Heart left ventricle (tissue), 16 donors: ENCODE data around the gene RAD51B. TPM values are rescaled to one million over a fixed set of nuclear protein-coding genes. Genes with fewer than 3 reads are reported as not detected.
A peak's percentile ranks its signal among the peaks of the same experiment; 100 is the strongest.

Source experiments
- ATAC-seq, 4 donors: fragments of 200-7000 bp; cut with Tn5 transposase; one replicate each; pipeline ENCODE4 v1.9.1; 2020 to 2022; ENCODE audit warnings: moderate library complexity in 4 of 4, mild to moderate bottlenecking in 3 of 4, moderate number of reproducible peaks in 1 of 4
- DNase-seq, 5 donors: peaks; one replicate each; pipeline ENCODE4 v3.0.0-alpha.2; 2020
- H3K27ac ChIP-seq, 12 donors: fragments of 200-600 bp; sonication (generic) in 4 of 12; one replicate each; pipeline versions ENCODE4 v1.5.0 to v1.8.0; 2016 to 2022; ENCODE audit warnings: mild to moderate bottlenecking in 2 of 12
- H3K27me3 ChIP-seq, 9 donors: fragments of 200-600 bp; sonication (generic) in 2 of 9; one replicate each; pipeline versions ENCODE4 v1.5.1 to v1.8.0; 2016 to 2022; ENCODE audit warnings: mild to moderate bottlenecking in 3 of 9
- H3K36me3 ChIP-seq, 9 donors: fragments of 200-600 bp; sonication (generic) in 2 of 9; one replicate each; pipeline versions ENCODE4 v1.5.0 to v1.8.0; 2018 to 2022; ENCODE audit warnings: mild to moderate bottlenecking in 2 of 9
- H3K4me1 ChIP-seq, 12 donors: fragments of 200-600 bp; sonication (generic) in 4 of 12; one replicate each; pipeline versions ENCODE4 v1.5.0 to v1.8.0; 2016 to 2022; ENCODE audit warnings: mild to moderate bottlenecking in 3 of 12
- H3K4me3 ChIP-seq, 12 donors: fragments of 200-600 bp; sonication (generic) in 4 of 12; one replicate each; pipeline versions ENCODE4 v1.5.0 to v1.8.0; 2017 to 2022; ENCODE audit warnings: mild to moderate bottlenecking in 9 of 12, moderate library complexity in 4 of 12
- H3K9me3 ChIP-seq, 12 donors: fragments of 200-600 bp; sonication (generic) in 4 of 12; one replicate each; pipeline versions ENCODE4 v1.5.0 to v1.8.0; 2016 to 2022; ENCODE audit warnings: mild to moderate bottlenecking in 1 of 12
- CTCF ChIP-seq, 12 donors: fragments of 200-600 bp; sonication (generic) in 4 of 12; IDR thresholded peaks; one replicate each; pipeline versions ENCODE4 v1.5.0 to v1.8.0; 2018 to 2022; ENCODE audit warnings: antibody characterized with exemption in 12 of 12, mild to moderate bottlenecking in 5 of 12
- POLR2A ChIP-seq, 2 donors: fragments of 450-650 bp; IDR thresholded peaks; one replicate each; pipeline ENCODE4 v1.6.1; 2017; ENCODE audit warnings: antibody characterized with exemption in 2 of 2, mild to moderate bottlenecking in 2 of 2, moderate library complexity in 2 of 2
- WGBS, 4 donors: extraction: QIAGEN DNeasy Blood & Tissue Kit in 2 of 4; methylation state at CpG; one replicate each; pipeline versions ENCODE4 v1.1.5 to v1.1.7; 2013 to 2018; 5-methylcytosine and 5-hydroxymethylcytosine counted together
- intact Hi-C, 10 donors: fragments of 100-400 bp; cut with DNase I; formaldehyde crosslinking; loops; one replicate each; pipeline versions ENCODE4 v1.11.1 to v1.14.2; 2022
- polyA plus RNA-seq, 2 donors: library from polyadenylated mRNA; stranded (reverse); fragments of 200-250 nt; gene quantifications; one replicate each; pipeline ENCODE4 v1.2.3, GENCODE V29; 2013
- total RNA-seq, 9 donors: library from RNA; depleted of rRNA in 2 of 9; stranded (reverse); fragments of >200 nt in 2 of 9; fragmentation: NEBNext Ultra II Directional in 3 of 9; extraction: Animal tissue kit (Norgen Biotek cat#: 25700) in 3 of 9; gene quantifications; one replicate each; pipeline versions ENCODE4 v1.1.0 to v1.2.4, GENCODE V29; 2016 to 2023
- donor health status: ischemic (EF 13 %, LVEDD 7.1; RV severe dilation, severe dysfunction).
- donor health status: healthy with polysubstance abuse.
- donor health status: DM: no; HTN: yes; CAD: no.
- donor health status: DM: no; HTN: no; CAD: no.
- donor health status: ischemic (EF 25% LVEDD 6.9; RV normal size, moderate dysfunction).
- donor health status: ischemic (EF 25% LVEDD 5.7; RV mildly dilated, moderate dysfunction).
- donor health status: healthy.
- donor health status: DM: yes; HTN: yes; CAD: no.
- donor health status: ischemic (EF 35%, LVEDD 5.7; RV mildly dilated, moderate dysfunction).
- donor health status: nonischemic (EF 11% LVEDD 7.7; RV severe dilation, severe dysfunction).
- donor health status: DM: yes; HTN: yes; CAD: no.
- donor health status: PGD.
- donor health status: ischemic (EF 29% LVEDD 5.4; RV normal size, mild dysfunction).
- donor health status: nonischemic (EF 23%, LVEDD 6.1; RV moderate dilation, normal function).

RAD51B gene
- total and polyA plus RNA-seq, 11 donors: 1.3 to 11.3 (median 3.2) TPM

- intact Hi-C loops: loop anchor here in 4 of 10 donors (10.0 kb wide), 4 partner anchors 127 to 397 kb away; partner anchors contain the start of gene ZFP36L1 (in 2 of the 4)
- Histone ChIP-seq H3K27me3 (no peaks in the 10 kb centered on the region), H3K9me3 (no peaks in the 10 kb centered on the region), H3K4me3 (no peak overlapping the region), H3K27ac (peak overlapping the region in 6 of 12 donors; percentile 35 to 92 (median 50)), H3K36me3 (no peaks in the 10 kb centered on the region), H3K4me1 (peaks cover 2 to 90% (median 36%) of the 10 kb centered on the region in 12 donors)
- DNase-seq: peak; percentile 60 to 84 (median 71)
- TF ChIP-seq POLR2A (IDR thresholded peaks at IDR 0.05) (no peak), CTCF (IDR thresholded peaks at IDR 0.05) (no peak)
- ATAC-seq: peak; percentile 47 to 89 (median 71)
- WGBS, 4 donors: 62 to 76% (median 74%) methylated on average over 6 of the region's 6 CpGs
These were observed 577.8 kb downstream of the RAD51B start for GRCh38 chr14:68397371-68397811.

GRCh38 chr14:68397822-68398221 is 578.2 kb downstream of the RAD51B start:
- Histone ChIP-seq H3K27ac (peak overlapping the region in 9 of 12 donors; percentile 17 to 92 (median 52)), H3K4me1 (peaks cover 3 to 90% (median 36%) of the 10 kb centered on the region in 12 donors), H3K36me3 (no peaks in the 10 kb centered on the region), H3K4me3 (no peak overlapping the region), H3K9me3 (no peaks in the 10 kb centered on the region), H3K27me3 (no peaks in the 10 kb centered on the region)
- no peak for ATAC-seq
- TF ChIP-seq CTCF (IDR thresholded peaks at IDR 0.05): no peak
- 58 to 71% (median 64%) methylated on average over 6 of the region's 6 CpGs for WGBS, 4 donors
- intact Hi-C loops: loop anchor here in 4 of 10 donors (10.0 kb wide), 4 partner anchors 127 to 397 kb away; partner anchors contain the start of gene ZFP36L1 (in 2 of the 4)
- DNase-seq: no peak

GRCh38 chr14:68398370-68398769 is 578.8 kb downstream of the RAD51B start:
- intact Hi-C loops: loop anchor here in 4 of 10 donors (10.0 kb wide), 4 partner anchors 126 to 396 kb away; partner anchors contain the start of gene ZFP36L1 (in 2 of the 4)
- 91 to 100% (median 98%) methylated on average over 2 of the region's 2 CpGs for WGBS, 4 donors
- Histone ChIP-seq H3K4me1 (peaks cover 5 to 90% (median 38%) of the 10 kb centered on the region in 12 donors), H3K36me3 (no peaks in the 10 kb centered on the region), H3K9me3 (no peaks in the 10 kb centered on the region), H3K27ac (peak overlapping the region in 8 of 12 donors; percentile 17 to 92 (median 54)), H3K4me3 (no peak overlapping the region), H3K27me3 (no peaks in the 10 kb centered on the region)
- ATAC-seq (no peak), DNase-seq (no peak)
- no peak for TF ChIP-seq POLR2A (IDR thresholded peaks at IDR 0.05)
- TF ChIP-seq CTCF (IDR thresholded peaks at IDR 0.05): no peak

GRCh38 chr14:68399971-68400370 is 580.4 kb downstream of the RAD51B start:
- Histone ChIP-seq H3K9me3 (no peaks in the 10 kb centered on the region), H3K27ac (peak overlapping the region in 3 of 12 donors; percentile 18 to 61 (median 30)), H3K4me1 (peaks cover 6 to 90% (median 44%) of the 10 kb centered on the region in 12 donors), H3K27me3 (no peaks in the 10 kb centered on the region), H3K4me3 (no peak overlapping the region), H3K36me3 (no peaks in the 10 kb centered on the region)
- 89 to 100% (median 97%) methylated on average over 2 of the region's 2 CpGs for WGBS, 4 donors
- TF ChIP-seq POLR2A (IDR thresholded peaks at IDR 0.05): no peak
- no peak for TF ChIP-seq CTCF (IDR thresholded peaks at IDR 0.05)
- DNase-seq: no peak
- ATAC-seq: no peak
- intact Hi-C loops: loop anchor here in 6 of 10 donors (5.0 to 10.0 kb wide), 6 partner anchors 112 to 395 kb away; partner anchors contain the start of gene ZFP36L1 (in 2 of the 6)
